Heart right ventricle (tissue), 16 donors: Measurements from ENCODE around the gene MCTP1. TPM values are rescaled to one million over a fixed set of nuclear protein-coding genes. Genes with fewer than 3 reads are reported as not detected.

Experiments
- ATAC-seq, 8 donors: fragments of 200-7000 bp; cut with Tn5 transposase; one replicate each; pipeline ENCODE4 v1.9.1; 2020; ENCODE audit warnings: mild to moderate bottlenecking in 8 of 8, moderate library complexity in 8 of 8, moderate number of reproducible peaks in 1 of 8
- DNase-seq, 2 donors: peaks; one replicate each; pipeline ENCODE4 v3.0.0-alpha.2; 2020
- H3K27ac ChIP-seq, 10 donors: fragments of 200-600 bp; sonication (generic) in 2 of 10; one replicate each; pipeline versions ENCODE4 v1.5.0 to v1.8.0; 2020 to 2022; ENCODE audit warnings: mild to moderate bottlenecking in 3 of 10
- H3K27me3 ChIP-seq, 7 donors: fragments of 200-600 bp; one replicate each; pipeline ENCODE4 v1.8.0; 2021 to 2022; ENCODE audit warnings: mild to moderate bottlenecking in 2 of 7
- H3K36me3 ChIP-seq, 9 donors: fragments of 200-600 bp; sonication (generic) in 1 of 9; one replicate each; pipeline versions ENCODE4 v1.5.0 to v1.8.0; 2020 to 2022; ENCODE audit warnings: mild to moderate bottlenecking in 2 of 9
- H3K4me1 ChIP-seq, 9 donors: fragments of 200-600 bp; sonication (generic) in 1 of 9; one replicate each; pipeline versions ENCODE4 v1.5.0 to v1.8.0; 2020 to 2022; ENCODE audit warnings: mild to moderate bottlenecking in 4 of 9
- H3K4me3 ChIP-seq, 10 donors: fragments of 200-600 bp; sonication (generic) in 2 of 10; one replicate each; pipeline versions ENCODE4 v1.5.0 to v1.8.0; 2020 to 2022; ENCODE audit warnings: mild to moderate bottlenecking in 7 of 10, moderate library complexity in 2 of 10
- H3K9me3 ChIP-seq, 11 donors: fragments of 200-600 bp in 10 of 11; sonication (generic) in 2 of 11; one replicate each; pipeline versions ENCODE4 v1.5.0 to v1.8.0; 2013 to 2022; ENCODE audit warnings: mild to moderate bottlenecking in 2 of 11, control low read depth in 1 of 11, moderate library complexity in 1 of 11
- CTCF ChIP-seq, 9 donors: fragments of 200-600 bp; sonication (generic) in 2 of 9; IDR thresholded peaks; one replicate each; pipeline versions ENCODE4 v1.5.0 to v1.8.0; 2021 to 2022; ENCODE audit warnings: antibody characterized with exemption in 9 of 9, mild to moderate bottlenecking in 5 of 9, moderate library complexity in 1 of 9
- WGBS, 2 donors: extraction: QIAGEN DNeasy Blood & Tissue Kit; methylation state at CpG; one replicate each; pipeline ENCODE4 v1.1.7; 2013; ENCODE audit warnings: inconsistent platforms in 1 of 2; 5-methylcytosine and 5-hydroxymethylcytosine counted together
- intact Hi-C, 10 donors: fragments of 100-400 bp; cut with DNase I; formaldehyde crosslinking; loops; one replicate each; pipeline versions ENCODE4 v1.11.1 to v1.14.2; 2022
- polyA plus RNA-seq, 2 donors: library from polyadenylated mRNA; stranded (reverse); fragments of 200-250 nt; gene quantifications; one replicate each; pipeline ENCODE4 v1.2.3, GENCODE V29; 2013
- total RNA-seq, 10 donors: library from RNA; stranded (reverse); fragmentation: NEBNext Ultra II Directional in 3 of 10; extraction: Animal tissue kit (Norgen Biotek cat#: 25700) in 3 of 10; gene quantifications; one replicate each; pipeline versions ENCODE4 v1.2.1 to v1.2.4, GENCODE V29; 2021 to 2023
- donor health status: Arrhythmogenic right ventricular cardiomyopathy.
- donor health status: ischemic (EF 13 %, LVEDD 7.1; RV severe dilation, severe dysfunction).
- donor health status: healthy with polysubstance abuse.
- donor health status: DM: no; HTN: yes; CAD: no.
- donor health status: DM: no; HTN: no; CAD: no.
- donor health status: ischemic (EF 25% LVEDD 6.9; RV normal size, moderate dysfunction).
- donor health status: ischemic (EF 25% LVEDD 5.7; RV mildly dilated, moderate dysfunction).
- donor health status: healthy.
- donor health status: DM: yes; HTN: yes; CAD: no.
- donor health status: Ischemic cardiomyopathy.
- donor health status: ischemic (EF 35%, LVEDD 5.7; RV mildly dilated, moderate dysfunction).
- donor health status: nonischemic (EF 11% LVEDD 7.7; RV severe dilation, severe dysfunction).
- donor health status: DM: yes; HTN: yes; CAD: no.
- donor health status: PGD.
- donor health status: ischemic (EF 29% LVEDD 5.4; RV normal size, mild dysfunction).
- donor health status: nonischemic (EF 23%, LVEDD 6.1; RV moderate dilation, normal function).

MCTP1 gene
- total and polyA plus RNA-seq, 12 donors, result 1.3 to 19.7 (median 5.3) TPM

- no peak for DNase-seq
- H3K4me1 ChIP-seq, result peaks cover 0 to 13% (median 0%) of the 10 kb centered on the region in 9 donors
- H3K9me3 ChIP-seq, result peaks cover 0 to 2% (median 0%) of the 10 kb centered on the region in 11 donors
- intact Hi-C loops, result no loop called here
- H3K27me3 ChIP-seq, result no peaks in the 10 kb centered on the region
- ATAC-seq, result no peak
- H3K27ac ChIP-seq, result no peak overlapping the region
- TF ChIP-seq CTCF (IDR thresholded peaks at IDR 0.05), result no peak
- H3K4me3 ChIP-seq, result no peak overlapping the region
- 87 to 90% methylated on average over 2 of the region's 2 CpGs for WGBS, 2 donors
- H3K36me3 ChIP-seq, result no peaks in the 10 kb centered on the region
Measured at GRCh38 chr5:95221234-95221633, 63.7 kb downstream of the MCTP1 start.

- ATAC-seq (no peak), DNase-seq (no peak)
- Histone ChIP-seq H3K27ac (no peak overlapping the region), H3K27me3 (no peaks in the 10 kb centered on the region), H3K36me3 (no peaks in the 10 kb centered on the region), H3K9me3 (peaks cover 0 to 2% (median 0%) of the 10 kb centered on the region in 11 donors), H3K4me3 (no peak overlapping the region), H3K4me1 (peaks cover 0 to 13% (median 0%) of the 10 kb centered on the region in 9 donors)
- WGBS, 2 donors, result 64 to 75% methylated on average over 1 of the region's 1 CpG
- intact Hi-C loops, result no loop called here
- no peak for TF ChIP-seq CTCF (IDR thresholded peaks at IDR 0.05)
Measured at GRCh38 chr5:95220381-95220780, 64.5 kb downstream of the MCTP1 start.

GRCh38 chr5:95219411-95219810 is 65.5 kb downstream of the MCTP1 start:
- TF ChIP-seq CTCF (IDR thresholded peaks at IDR 0.05), result no peak
- intact Hi-C loops, result no loop called here
- Histone ChIP-seq H3K4me1 (peaks cover 0 to 13% (median 0%) of the 10 kb centered on the region in 9 donors), H3K9me3 (peaks cover 0 to 2% (median 0%) of the 10 kb centered on the region in 11 donors), H3K4me3 (no peak overlapping the region), H3K36me3 (no peaks in the 10 kb centered on the region), H3K27ac (no peak overlapping the region), H3K27me3 (no peaks in the 10 kb centered on the region)
- DNase-seq (no peak), ATAC-seq (no peak)
- WGBS, 2 donors, result 67 to 68% methylated on average over 3 of the region's 3 CpGs

GRCh38 chr5:95217881-95218280 is 67.0 kb downstream of the MCTP1 start:
- intact Hi-C loops, result no loop called here
- no peak for DNase-seq
- Histone ChIP-seq H3K9me3 (peaks cover 0 to 3% (median 0%) of the 10 kb centered on the region in 11 donors), H3K36me3 (no peaks in the 10 kb centered on the region), H3K27me3 (no peaks in the 10 kb centered on the region), H3K4me3 (no peak overlapping the region), H3K27ac (no peak overlapping the region), H3K4me1 (peaks cover 0 to 13% (median 0%) of the 10 kb centered on the region in 9 donors)
- ATAC-seq, result no peak
- no peak for TF ChIP-seq CTCF (IDR thresholded peaks at IDR 0.05)
- WGBS, 2 donors, result 70 to 80% methylated on average over 2 of the region's 2 CpGs
